Occipital lobe (tissue), 2 donors: ENCODE measurements around the gene PPP1R14B. TPM values are rescaled to one million over a fixed set of nuclear protein-coding genes. Genes with fewer than 3 reads are reported as not detected.
A peak's percentile ranks its signal among the peaks of the same experiment; 100 is the strongest.

ENCODE experiments used
- DNase-seq: peaks from one replicate; lab custom pipeline; 2025; lab: John Stamatoyannopoulos, UW
- total RNA-seq: library from RNA; depleted of rRNA; stranded (reverse); fragments of >200 nt; gene quantifications from one replicate; pipeline ENCODE4 v1.2.3, GENCODE V29; 2014

Gene PPP1R14B
- 74.2 TPM for total RNA-seq

GRCh38 chr11:64246871-64247728 is at the start of gene PPP1R14B:
TSS of gene PPP1R14B (minus strand) at chr11:64246943. CDS start at chr11:64246673, 270 bp downstream.
- peak; percentile 78 for DNase-seq

GRCh38 chr11:64296236-64296635 is 49.5 kb upstream of the PPP1R14B start:
- DNase-seq: no peak

GRCh38 chr11:64295760-64296159 is 49.0 kb upstream of the PPP1R14B start:
- no peak for DNase-seq

- DNase-seq: no peak
Measured at GRCh38 chr11:64294774-64295173, 48.0 kb upstream of the PPP1R14B start.

- DNase-seq: no peak
Measured at GRCh38 chr11:64292460-64293254, 45.9 kb upstream of the PPP1R14B start.

GRCh38 chr11:64291752-64292459 is 45.2 kb upstream of the PPP1R14B start:
- DNase-seq: no peak

- no peak for DNase-seq
Measured at GRCh38 chr11:64291262-64291751, 44.6 kb upstream of the PPP1R14B start, which contains the start of gene KCNK4. TSS of gene KCNK4 (plus strand) at chr11:64291302. CDS start at chr11:64293019, 1,717 bp downstream.

- DNase-seq: no peak
Measured at GRCh38 chr11:64290352-64291261, 43.9 kb upstream of the PPP1R14B start.

GRCh38 chr11:64289002-64289564 is 42.3 kb upstream of the PPP1R14B start:
- DNase-seq: no peak

- no peak for DNase-seq
Measured at GRCh38 chr11:64288353-64288750, 41.6 kb upstream of the PPP1R14B start.

- DNase-seq: no peak
Measured at GRCh38 chr11:64287676-64288352, 41.1 kb upstream of the PPP1R14B start.

- no peak for DNase-seq
Measured at GRCh38 chr11:64286801-64287159, 40.0 kb upstream of the PPP1R14B start.

GRCh38 chr11:64285885-64286800 is 39.4 kb upstream of the PPP1R14B start:
- DNase-seq: no peak

GRCh38 chr11:64284962-64285884 is 38.5 kb upstream of the PPP1R14B start, which contains the start of gene GPR137:
TSS of gene GPR137 (plus strand) at chr11:64285848. CDS start at chr11:64286525, 677 bp downstream.
- peak; percentile 91 for DNase-seq

- peak; percentile 96 for DNase-seq
Measured at GRCh38 chr11:64284048-64284961, 37.6 kb upstream of the PPP1R14B start, which contains the start of gene BAD. TSS of gene BAD (minus strand) at chr11:64284665. CDS start at chr11:64284368, 297 bp downstream.

- no peak for DNase-seq
Measured at GRCh38 chr11:64283092-64283491, 36.3 kb upstream of the PPP1R14B start.
